GM12865 (cell line): ENCODE results near the gene SLC8A2.

Experiments used
- DNase-seq: peaks from one replicate; pipeline ENCODE4 v3.0.0; 2010; ENCODE audit warnings: low read depth
- H3K4me3 ChIP-seq: 2 replicates; pipeline ENCODE4 v1.5.1; 2011; ENCODE audit warnings: mild to moderate bottlenecking, low read depth, low read length, control low read depth
- CTCF ChIP-seq: IDR thresholded peaks from 2 replicates; pipeline ENCODE4 v1.5.1; 2011; ENCODE audit warnings: low read length, control low read depth, low read depth, inconsistent platforms; ENCODE audit not compliant: insufficient read depth; ENCODE audit errors: missing control alignments

The SLC8A2 gene

GRCh38 chr19:47503826-47504150, 32.1 kb upstream of the SLC8A2 start:
- TF ChIP-seq CTCF: no peak
- no peak for DNase-seq
- H3K4me3 ChIP-seq: no peak overlapping the region

DNA sequence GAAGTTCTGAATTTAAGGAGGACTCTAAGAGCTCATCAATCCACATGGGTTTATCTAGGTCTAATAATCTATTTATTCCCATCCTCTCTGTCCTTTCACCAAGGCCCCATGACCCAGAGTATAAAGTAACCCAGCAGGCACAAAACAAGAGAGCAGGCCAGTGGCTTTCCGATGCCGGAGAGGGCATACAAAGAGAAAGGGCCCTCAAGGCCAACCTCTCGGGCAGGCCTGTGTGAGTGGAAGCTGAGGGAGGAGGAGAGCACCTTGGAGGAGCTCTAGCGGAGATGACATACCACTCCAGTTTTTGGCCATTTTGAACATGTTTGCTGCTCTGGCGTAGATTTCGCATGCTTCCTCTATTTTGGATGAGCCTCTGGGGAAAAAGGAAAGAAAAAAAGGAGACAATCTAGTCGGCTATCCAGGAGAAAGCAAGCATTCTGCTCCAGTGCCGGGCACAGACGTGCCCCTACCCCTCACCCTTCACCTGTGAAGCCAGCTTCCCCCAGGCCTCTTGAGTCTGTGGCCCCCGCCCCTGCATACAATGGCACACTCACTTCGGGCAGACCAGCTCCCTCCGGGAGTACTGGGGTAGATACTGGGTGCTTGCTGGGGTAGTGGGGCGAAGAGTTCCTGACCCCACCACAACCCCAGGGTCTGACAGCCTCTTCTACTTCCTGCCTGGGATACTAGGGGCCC, 31.6 kb upstream of the SLC8A2 start:
- DNase-seq: no peak
- TF ChIP-seq CTCF: no peak
- no peak overlapping the region for H3K4me3 ChIP-seq

DNA sequence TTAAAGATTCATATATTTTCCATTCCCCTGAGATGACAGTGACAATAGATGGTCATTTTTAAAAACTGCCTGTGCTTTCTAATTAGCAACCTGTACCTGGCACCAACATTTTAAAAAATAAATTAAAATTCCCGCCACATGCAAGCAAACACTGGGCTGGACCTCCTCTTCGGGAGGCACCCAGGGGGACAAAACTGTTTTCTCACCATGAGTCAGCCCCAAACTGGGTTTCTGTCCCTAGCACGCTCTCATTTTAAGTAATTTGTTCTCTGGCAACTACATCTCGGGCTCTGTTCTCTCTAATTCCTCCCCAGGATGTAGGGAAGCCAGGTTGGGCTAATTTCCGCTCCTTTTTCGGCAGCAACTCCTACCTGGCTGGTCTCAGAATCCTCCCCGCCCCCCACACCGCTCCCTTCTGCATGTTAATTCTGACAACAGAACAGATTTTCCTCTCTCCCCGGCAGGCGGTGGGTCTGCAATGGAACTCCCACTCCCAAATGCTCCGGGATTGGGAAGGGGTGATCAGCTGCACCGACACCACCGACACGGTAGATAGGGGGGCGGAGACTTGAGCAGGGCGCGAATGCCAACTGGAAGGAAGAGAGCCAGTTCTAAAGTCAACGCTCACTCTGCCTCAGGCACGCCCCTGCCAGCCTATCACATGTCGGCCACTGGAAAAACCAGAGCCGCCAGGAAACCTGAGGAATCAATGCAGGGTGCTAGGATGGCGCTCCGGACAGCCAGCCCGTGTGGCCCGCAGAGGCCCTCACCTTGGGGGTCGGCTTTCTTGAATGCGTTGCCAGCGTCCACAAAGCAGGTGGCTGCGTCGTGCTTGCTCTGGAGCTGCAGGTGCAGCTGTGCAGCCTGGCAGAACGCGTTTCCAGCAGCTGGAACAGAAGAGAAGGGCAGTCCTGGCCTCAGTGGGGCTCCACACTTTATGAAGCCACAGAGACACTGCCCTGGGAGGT, 28.5 kb upstream of the SLC8A2 start:
- no peak for DNase-seq
- TF ChIP-seq CTCF: no peak
- H3K4me3 ChIP-seq: no peak overlapping the region

DNA sequence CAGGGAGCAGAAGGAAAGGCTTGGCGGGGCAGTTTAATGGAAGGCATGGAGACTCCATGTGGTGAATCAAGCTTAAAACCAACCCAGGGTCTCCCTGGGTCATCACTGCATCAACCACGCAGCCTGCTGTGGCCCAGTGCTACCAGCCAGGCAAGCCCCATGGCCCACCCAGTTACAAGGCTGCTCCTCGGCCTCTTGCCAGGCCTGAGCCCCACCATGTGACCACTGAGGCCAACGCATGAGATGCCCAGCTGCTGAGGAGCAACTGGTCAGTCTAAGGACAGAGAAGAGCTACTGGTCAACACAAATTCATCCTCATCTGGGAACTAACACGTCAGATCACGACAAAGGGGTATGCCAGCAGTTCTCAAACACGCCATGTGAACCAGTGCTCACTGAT, 27.7 kb upstream of the SLC8A2 start:
- no peak for DNase-seq
- no peak overlapping the region for H3K4me3 ChIP-seq
- TF ChIP-seq CTCF: no peak

DNA sequence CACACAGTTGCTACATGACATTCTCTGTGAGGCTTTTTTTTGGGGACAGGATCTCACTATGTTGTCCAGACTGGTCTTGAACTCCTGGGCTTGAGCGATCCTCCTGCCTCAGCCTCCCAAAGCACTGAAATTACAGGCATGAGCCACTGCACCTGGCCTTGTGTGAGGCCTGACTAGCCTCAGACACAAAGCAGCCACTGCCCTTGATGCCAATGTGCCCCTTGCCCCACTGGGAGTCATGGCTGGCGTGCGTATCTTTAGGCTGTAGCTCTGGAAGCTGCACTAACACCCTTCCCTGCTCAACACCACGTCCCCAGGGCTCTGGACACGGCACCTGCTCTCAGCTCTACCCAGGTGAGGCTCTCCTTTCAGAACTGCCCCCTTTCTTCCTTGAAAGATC, 26.9 kb upstream of the SLC8A2 start:
- no peak for TF ChIP-seq CTCF
- DNase-seq: no peak
- H3K4me3 ChIP-seq: no peak overlapping the region

DNA sequence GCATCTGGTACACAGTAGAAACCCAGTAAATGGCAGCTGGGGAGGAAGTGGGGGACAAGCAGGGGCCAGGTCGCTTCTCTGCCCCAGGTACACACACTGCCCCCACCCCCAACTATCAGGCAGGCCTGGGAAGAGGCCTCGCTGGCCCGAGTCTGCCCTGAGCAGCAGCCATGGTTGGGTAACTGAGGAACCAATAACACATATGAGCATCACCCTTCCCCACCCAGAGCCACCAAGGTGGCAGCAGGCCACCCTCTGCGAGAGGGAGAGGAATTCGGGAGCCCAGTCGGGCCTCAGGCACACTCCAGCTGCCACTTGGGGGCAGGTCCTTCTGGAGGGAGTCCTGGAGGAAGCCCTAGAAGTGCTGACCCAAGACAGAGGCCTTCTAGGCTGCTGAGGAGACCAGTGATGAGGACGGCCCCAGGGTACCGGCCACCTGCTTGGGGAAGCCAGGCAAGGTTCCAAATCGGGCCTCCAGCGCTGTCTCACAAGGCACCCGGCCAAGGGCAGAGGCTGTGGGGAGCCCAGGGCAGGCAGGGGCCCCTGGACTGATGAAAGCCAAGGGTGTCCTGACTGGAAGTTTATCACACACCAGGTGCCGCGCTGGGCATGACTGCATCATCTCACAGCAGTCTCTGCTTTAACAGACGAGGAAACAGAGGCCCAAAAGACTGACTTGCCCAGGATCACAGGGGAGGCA, 26.3 kb upstream of the SLC8A2 start:
- DNase-seq: no peak
- no peak for TF ChIP-seq CTCF
- H3K4me3 ChIP-seq: no peak overlapping the region
